ENCODE measurements around the gene ZNF654. TPM values are rescaled to one million over a fixed set of nuclear protein-coding genes. Genes with fewer than 3 reads are reported as not detected.

Gene ZNF654
- total RNA-seq, 2 experiments from 2014 or later, result 6.5 to 7.6 TPM

DNA sequence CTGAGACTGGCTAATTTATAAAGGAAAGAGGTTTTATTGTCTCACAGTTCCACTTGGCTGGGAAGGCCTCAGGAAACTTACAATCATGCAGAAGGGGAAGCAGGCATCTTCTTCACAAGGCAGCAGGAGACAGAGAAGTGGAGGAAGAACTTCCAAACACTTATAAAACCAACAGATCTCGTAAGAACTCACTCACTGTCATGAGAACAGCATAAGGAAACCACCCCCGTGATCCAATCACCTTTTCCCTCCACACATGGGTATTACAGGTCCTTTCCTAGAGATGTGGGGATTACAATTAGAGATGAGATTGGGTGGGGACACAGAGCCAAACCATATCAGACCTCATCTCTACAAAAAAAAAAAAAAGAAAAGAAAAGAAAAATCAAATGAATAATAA is 26.0 kb upstream of the ZNF654 start:
- Histone ChIP-seq H3K4me1 (ENCODE audit: insufficient read depth, low read length) (peaks cover 4% of the 10 kb centered on the region), H3K9me3 (ENCODE audit: control insufficient read depth in 1 of 2, insufficient read depth in 1 of 2, low read length in 2 of 2) (no peaks in the 10 kb centered on the region), H3K27ac (ENCODE audit: low read depth in 1 of 2, low read length in 2 of 2) (no peak overlapping the region), H3K36me3 (ENCODE audit: insufficient read depth, low read length) (no peaks in the 10 kb centered on the region), H3K27me3 (ENCODE audit: control insufficient read depth in 1 of 2, insufficient read depth in 2 of 2, low read length in 2 of 2) (no peaks in the 10 kb centered on the region), H3K4me3 (ENCODE audit: low read length) (no peak overlapping the region)
- ATAC-seq (ENCODE audit: poor library complexity) (no peak), DNase-seq (no peak)
- Mint-ChIP-seq H3K4me1 (ENCODE audit: low read depth) (peaks cover 48% of the 10 kb centered on the region), H3K4me3 (peak overlapping the region; percentile 49), H3K27me3 (no peaks in the 10 kb centered on the region), H3K27ac (peak overlapping the region; percentile 54), H3K36me3 (ENCODE audit: low read depth) (no peaks in the 10 kb centered on the region), H3K9me3 (no peaks in the 10 kb centered on the region)
- intact Hi-C loops (cut with DNase I, micrococcal nuclease), result no loop called here
- TF ChIP-seq, protein P1, sequence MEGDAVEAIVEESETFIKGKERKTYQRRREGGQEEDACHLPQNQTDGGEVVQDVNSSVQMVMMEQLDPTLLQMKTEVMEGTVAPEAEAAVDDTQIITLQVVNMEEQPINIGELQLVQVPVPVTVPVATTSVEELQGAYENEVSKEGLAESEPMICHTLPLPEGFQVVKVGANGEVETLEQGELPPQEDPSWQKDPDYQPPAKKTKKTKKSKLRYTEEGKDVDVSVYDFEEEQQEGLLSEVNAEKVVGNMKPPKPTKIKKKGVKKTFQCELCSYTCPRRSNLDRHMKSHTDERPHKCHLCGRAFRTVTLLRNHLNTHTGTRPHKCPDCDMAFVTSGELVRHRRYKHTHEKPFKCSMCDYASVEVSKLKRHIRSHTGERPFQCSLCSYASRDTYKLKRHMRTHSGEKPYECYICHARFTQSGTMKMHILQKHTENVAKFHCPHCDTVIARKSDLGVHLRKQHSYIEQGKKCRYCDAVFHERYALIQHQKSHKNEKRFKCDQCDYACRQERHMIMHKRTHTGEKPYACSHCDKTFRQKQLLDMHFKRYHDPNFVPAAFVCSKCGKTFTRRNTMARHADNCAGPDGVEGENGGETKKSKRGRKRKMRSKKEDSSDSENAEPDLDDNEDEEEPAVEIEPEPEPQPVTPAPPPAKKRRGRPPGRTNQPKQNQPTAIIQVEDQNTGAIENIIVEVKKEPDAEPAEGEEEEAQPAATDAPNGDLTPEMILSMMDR (IDR thresholded peaks at IDR 0.05), result no peak
- CTCF ChIA-PET, result no interaction called here
- POLR2A ChIA-PET, result interaction anchor here (1.0 to 2.6 kb wide), 3 partner anchors 21 to 26 kb away, joined by 3 to 59 read pairs (median 7); partner anchors contain the start of genes CGGBP1 and ZNF654

DNA sequence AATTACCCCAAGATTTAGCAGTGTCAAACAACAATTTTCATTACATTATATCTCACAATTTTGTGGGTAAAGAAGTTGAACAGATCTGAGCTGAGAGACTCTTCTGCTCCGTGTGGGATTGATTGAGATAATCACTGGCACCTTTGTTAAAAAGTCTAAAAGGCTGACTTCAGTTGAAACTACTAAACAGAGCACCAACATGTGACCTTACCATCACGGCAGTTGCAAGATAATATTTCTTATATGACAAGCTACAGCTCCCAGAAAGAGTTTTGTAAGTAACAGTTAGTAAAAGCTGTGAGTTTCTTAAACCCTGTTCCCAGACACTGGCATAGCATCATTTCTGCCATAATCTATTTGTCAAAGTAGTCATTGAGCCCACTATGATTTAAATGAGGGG is 25.2 kb upstream of the ZNF654 start:
- H3K9me3 ChIP-seq (ENCODE audit: control insufficient read depth in 1 of 2, insufficient read depth in 1 of 2, low read length in 2 of 2), result no peaks in the 10 kb centered on the region
- H3K36me3 ChIP-seq (ENCODE audit: insufficient read depth, low read length), result no peaks in the 10 kb centered on the region
- H3K27ac ChIP-seq (ENCODE audit: low read depth in 1 of 2, low read length in 2 of 2), result no peak overlapping the region
- TF ChIP-seq, protein P1 (IDR thresholded peaks at IDR 0.05), result no peak
- no peaks in the 10 kb centered on the region for H3K27me3 Mint-ChIP-seq
- no peak overlapping the region for H3K4me3 Mint-ChIP-seq
- DNase-seq, result no peak
- ChIA-PET POLR2A (interaction anchor here (1.0 to 1.9 kb wide), 2 partner anchors 20 to 25 kb away, joined by 3 to 7 read pairs; partner anchors contain the start of gene CGGBP1), CTCF (interaction anchor here (0.7 kb wide), 2 partner anchors 18 to 80 kb away, joined by 3 read pairs; no protein-coding TSS in a partner anchor)
- H3K4me3 ChIP-seq (ENCODE audit: low read length), result no peak overlapping the region
- H3K4me1 ChIP-seq (ENCODE audit: insufficient read depth, low read length), result peaks cover 4% of the 10 kb centered on the region
- no peak for ATAC-seq (ENCODE audit: poor library complexity)
- H3K27ac Mint-ChIP-seq, result peak overlapping the region; percentile 60
- H3K27me3 ChIP-seq (ENCODE audit: control insufficient read depth in 1 of 2, insufficient read depth in 2 of 2, low read length in 2 of 2), result no peaks in the 10 kb centered on the region
- H3K36me3 Mint-ChIP-seq (ENCODE audit: low read depth), result no peaks in the 10 kb centered on the region
- no peaks in the 10 kb centered on the region for H3K9me3 Mint-ChIP-seq
- intact Hi-C loops (cut with DNase I, micrococcal nuclease), result no loop called here
- H3K4me1 Mint-ChIP-seq (ENCODE audit: low read depth), result peaks cover 48% of the 10 kb centered on the region

DNA sequence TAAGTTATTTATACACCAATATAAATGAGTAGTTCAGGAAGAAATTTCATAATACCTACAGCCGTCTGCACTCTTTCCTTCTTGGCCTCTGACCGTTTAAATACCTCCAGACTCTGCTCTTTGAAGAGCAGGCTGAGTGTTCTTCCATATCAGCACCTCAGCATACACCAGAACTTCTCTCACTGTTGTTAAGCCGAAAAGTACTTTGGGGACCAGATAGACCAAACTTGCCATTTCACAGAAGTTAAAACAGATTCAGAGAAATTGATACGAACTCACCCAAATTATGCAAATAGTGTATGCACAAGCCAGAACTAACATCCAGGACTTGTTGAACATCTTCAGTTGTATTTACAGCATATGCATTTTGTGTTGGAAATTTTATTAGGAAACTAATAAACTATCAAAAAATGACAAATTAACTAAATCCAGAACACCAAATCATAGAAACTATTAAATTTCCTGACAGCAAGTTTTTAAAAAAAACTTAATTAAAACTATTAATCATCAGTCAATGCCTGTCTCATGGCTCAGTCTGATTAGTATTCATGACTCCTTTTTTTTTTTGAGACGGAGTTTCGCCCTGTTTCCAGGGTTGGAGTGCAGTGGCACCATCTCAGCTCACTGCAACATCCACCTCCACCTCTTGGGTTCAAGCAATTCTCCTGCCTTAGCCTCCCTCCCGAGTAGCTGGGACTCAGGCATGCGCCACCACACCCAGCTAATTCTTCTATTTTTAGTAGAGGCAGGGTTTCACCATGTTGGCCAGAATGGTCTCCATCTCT is 24.4 kb upstream of the ZNF654 start:
- POLR2A ChIA-PET, result interaction anchor here (1.9 kb wide), 1 partner anchor 24 kb away, joined by 7 read pairs; the partner anchor contains the start of gene CGGBP1

More for the DNA sequence above, 24.4 kb upstream of the ZNF654 start:
- Histone ChIP-seq H3K27ac (ENCODE audit: low read depth in 1 of 2, low read length in 2 of 2) (no peak overlapping the region), H3K27me3 (ENCODE audit: control insufficient read depth in 1 of 2, insufficient read depth in 2 of 2, low read length in 2 of 2) (no peaks in the 10 kb centered on the region), H3K36me3 (ENCODE audit: insufficient read depth, low read length) (no peaks in the 10 kb centered on the region), H3K4me1 (ENCODE audit: insufficient read depth, low read length) (peaks cover 4% of the 10 kb centered on the region), H3K9me3 (ENCODE audit: control insufficient read depth in 1 of 2, insufficient read depth in 1 of 2, low read length in 2 of 2) (no peaks in the 10 kb centered on the region), H3K4me3 (ENCODE audit: low read length) (no peak overlapping the region)
- CTCF ChIA-PET, result interaction anchor here (0.7 kb wide), 2 partner anchors 17 to 79 kb away, joined by 3 read pairs; no protein-coding TSS in a partner anchor
- H3K9me3 Mint-ChIP-seq, result no peaks in the 10 kb centered on the region
- TF ChIP-seq, protein P1 (IDR thresholded peaks at IDR 0.05), result no peak
- ATAC-seq (ENCODE audit: poor library complexity) (no peak), DNase-seq (peak in 1 of 14 experiments; percentile 5)
- peaks cover 44% of the 10 kb centered on the region for H3K4me1 Mint-ChIP-seq (ENCODE audit: low read depth)
- peak overlapping the region; percentile 60 for H3K27ac Mint-ChIP-seq
- intact Hi-C loops (cut with DNase I, micrococcal nuclease), result no loop called here
- no peaks in the 10 kb centered on the region for H3K27me3 Mint-ChIP-seq
- H3K4me3 Mint-ChIP-seq, result no peak overlapping the region
- H3K36me3 Mint-ChIP-seq (ENCODE audit: low read depth), result no peaks in the 10 kb centered on the region
